Bronchial epithelial cell (primary cell): ENCODE measurements around the gene COL20A1. TPM values are rescaled to one million over a fixed set of nuclear protein-coding genes. Genes with fewer than 3 reads are reported as not detected.

Experiments
- DNase-seq: peaks from one replicate; pipeline ENCODE4 v3.0.0-alpha.2; 2010; ENCODE audit warnings: low read depth
- FAIRE-seq: peaks from 2 replicates; lab custom pipeline; 2011; peaks lifted over from hg19 to GRCh38; lab: Jason Lieb, UNC
- H3K27me3 ChIP-seq: 2 replicates; pipeline ENCODE4 v1.5.1; 2011; ENCODE audit warnings: low read length; ENCODE audit not compliant: control insufficient read depth, insufficient read depth
- H3K36me3 ChIP-seq: 2 replicates; pipeline ENCODE4 v1.5.1; 2011; ENCODE audit warnings: low read length; ENCODE audit not compliant: control insufficient read depth, insufficient read depth
- H3K4me3 ChIP-seq: 2 replicates; pipeline ENCODE4 v1.5.1; 2011; ENCODE audit warnings: mild to moderate bottlenecking, low read depth, low read length, control low read depth
- CTCF ChIP-seq: IDR thresholded peaks from 2 replicates; pipeline ENCODE4 v1.5.1; 2011; ENCODE audit warnings: mild to moderate bottlenecking, moderate library complexity, low read length, control low read depth, inconsistent platforms; ENCODE audit not compliant: insufficient read depth, severe bottlenecking
- total RNA-seq: library from RNA; depleted of rRNA; stranded (reverse); fragments of >200 nt; gene quantifications from 2 replicates; pipeline ENCODE4 v1.2.1, GENCODE V29; 2014

COL20A1 gene
- total RNA-seq, 1 donor from 2014 or later = not detected

- Histone ChIP-seq H3K4me3 (no peak overlapping the region), H3K27me3 (peaks cover 9% of the 10 kb centered on the region), H3K36me3 (no peaks in the 10 kb centered on the region)
- DNase-seq = no peak
- FAIRE-seq = no peak
- TF ChIP-seq CTCF = no peak
Observed at GRCh38 chr20:63262836-63263235, 30.1 kb upstream of the COL20A1 start.

- no peak overlapping the region for H3K4me3 ChIP-seq
- no peak for TF ChIP-seq CTCF
- DNase-seq (no peak), FAIRE-seq (no peak)
- no peaks in the 10 kb centered on the region for H3K36me3 ChIP-seq
- peaks cover 9% of the 10 kb centered on the region for H3K27me3 ChIP-seq
Observed at GRCh38 chr20:63264000-63264399, 29.0 kb upstream of the COL20A1 start.

GRCh38 chr20:63264519-63264918 lies 28.5 kb upstream of the COL20A1 start:
- no peak overlapping the region for H3K4me3 ChIP-seq
- peaks cover 9% of the 10 kb centered on the region for H3K27me3 ChIP-seq
- H3K36me3 ChIP-seq = no peaks in the 10 kb centered on the region
- DNase-seq = peak; percentile 4
- no peak for TF ChIP-seq CTCF
- no peak for FAIRE-seq

GRCh38 chr20:63265891-63266515 lies 27.0 kb upstream of the COL20A1 start:
- no peak for TF ChIP-seq CTCF
- H3K4me3 ChIP-seq = no peak overlapping the region
- DNase-seq = no peak
- no peaks in the 10 kb centered on the region for H3K36me3 ChIP-seq
- peaks cover 7% of the 10 kb centered on the region for H3K27me3 ChIP-seq
- no peak for FAIRE-seq

GRCh38 chr20:63267691-63268090 lies 25.3 kb upstream of the COL20A1 start:
- DNase-seq (no peak), FAIRE-seq (no peak)
- TF ChIP-seq CTCF = no peak
- no peaks in the 10 kb centered on the region for H3K36me3 ChIP-seq
- H3K27me3 ChIP-seq = peaks cover 4% of the 10 kb centered on the region
- H3K4me3 ChIP-seq = no peak overlapping the region

GRCh38 chr20:63268256-63268655 lies 24.7 kb upstream of the COL20A1 start:
- Histone ChIP-seq H3K4me3 (no peak overlapping the region), H3K36me3 (no peaks in the 10 kb centered on the region), H3K27me3 (peaks cover 1% of the 10 kb centered on the region)
- no peak for DNase-seq
- FAIRE-seq = peak; percentile 70
- TF ChIP-seq CTCF = no peak
